ENCODE data around the gene SEMA3E.

The SEMA3E gene

DNA sequence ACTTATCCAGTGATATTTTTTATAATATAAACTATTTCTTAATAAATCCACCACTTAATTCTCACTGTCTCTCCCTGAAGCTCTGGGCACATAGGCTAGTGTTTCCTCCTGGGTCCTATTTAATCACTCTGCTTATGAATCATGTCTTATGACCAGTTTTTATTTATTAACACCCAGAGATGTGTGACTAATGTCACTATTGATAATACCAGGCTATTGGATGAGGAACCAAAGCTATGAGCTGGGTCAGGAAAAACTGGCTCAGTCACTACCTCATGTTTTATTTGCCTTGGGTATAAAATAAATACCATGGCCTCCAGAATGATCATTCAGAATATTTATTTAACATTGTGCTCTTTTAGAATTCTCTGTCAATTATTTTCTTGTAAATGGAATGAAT is 5.2 kb downstream of the SEMA3E start:
- TF ChIP-seq, protein P1, sequence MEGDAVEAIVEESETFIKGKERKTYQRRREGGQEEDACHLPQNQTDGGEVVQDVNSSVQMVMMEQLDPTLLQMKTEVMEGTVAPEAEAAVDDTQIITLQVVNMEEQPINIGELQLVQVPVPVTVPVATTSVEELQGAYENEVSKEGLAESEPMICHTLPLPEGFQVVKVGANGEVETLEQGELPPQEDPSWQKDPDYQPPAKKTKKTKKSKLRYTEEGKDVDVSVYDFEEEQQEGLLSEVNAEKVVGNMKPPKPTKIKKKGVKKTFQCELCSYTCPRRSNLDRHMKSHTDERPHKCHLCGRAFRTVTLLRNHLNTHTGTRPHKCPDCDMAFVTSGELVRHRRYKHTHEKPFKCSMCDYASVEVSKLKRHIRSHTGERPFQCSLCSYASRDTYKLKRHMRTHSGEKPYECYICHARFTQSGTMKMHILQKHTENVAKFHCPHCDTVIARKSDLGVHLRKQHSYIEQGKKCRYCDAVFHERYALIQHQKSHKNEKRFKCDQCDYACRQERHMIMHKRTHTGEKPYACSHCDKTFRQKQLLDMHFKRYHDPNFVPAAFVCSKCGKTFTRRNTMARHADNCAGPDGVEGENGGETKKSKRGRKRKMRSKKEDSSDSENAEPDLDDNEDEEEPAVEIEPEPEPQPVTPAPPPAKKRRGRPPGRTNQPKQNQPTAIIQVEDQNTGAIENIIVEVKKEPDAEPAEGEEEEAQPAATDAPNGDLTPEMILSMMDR (IDR thresholded peaks at IDR 0.05; ENCODE audit: extremely low read depth, insufficient read depth, missing control alignments), result no peak
- DNase-seq (ENCODE audit: low spot score), result no peak
- in situ Hi-C loops (cut with MboI; ENCODE audit: low pct_unique_long_range_greater_than_20kb, low sequenced_read_pairs, unreplicated experiment), result no loop called here

DNA sequence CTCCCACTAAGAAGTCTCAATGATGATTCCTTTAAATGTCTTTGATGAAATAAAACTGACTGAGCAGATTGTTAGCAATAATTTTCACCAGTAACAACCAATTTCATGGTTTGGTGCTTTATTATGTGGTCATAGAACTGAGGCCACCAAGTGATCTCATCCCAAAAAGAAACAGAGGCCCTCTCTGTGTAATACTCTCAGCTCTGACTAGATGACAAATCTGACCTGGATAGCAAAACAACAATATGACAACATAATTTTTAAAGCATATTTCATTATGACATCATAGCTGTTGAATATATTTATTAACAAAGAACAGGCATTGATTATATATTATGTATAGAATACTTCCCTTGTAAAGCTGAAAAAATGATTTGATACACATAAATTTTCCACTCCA is 5.9 kb downstream of the SEMA3E start:
- TF ChIP-seq, protein P1 (IDR thresholded peaks at IDR 0.05; ENCODE audit: extremely low read depth, insufficient read depth, missing control alignments), result no peak
- in situ Hi-C loops (cut with MboI; ENCODE audit: low pct_unique_long_range_greater_than_20kb, low sequenced_read_pairs, unreplicated experiment), result no loop called here
- DNase-seq (ENCODE audit: low spot score), result no peak

DNA sequence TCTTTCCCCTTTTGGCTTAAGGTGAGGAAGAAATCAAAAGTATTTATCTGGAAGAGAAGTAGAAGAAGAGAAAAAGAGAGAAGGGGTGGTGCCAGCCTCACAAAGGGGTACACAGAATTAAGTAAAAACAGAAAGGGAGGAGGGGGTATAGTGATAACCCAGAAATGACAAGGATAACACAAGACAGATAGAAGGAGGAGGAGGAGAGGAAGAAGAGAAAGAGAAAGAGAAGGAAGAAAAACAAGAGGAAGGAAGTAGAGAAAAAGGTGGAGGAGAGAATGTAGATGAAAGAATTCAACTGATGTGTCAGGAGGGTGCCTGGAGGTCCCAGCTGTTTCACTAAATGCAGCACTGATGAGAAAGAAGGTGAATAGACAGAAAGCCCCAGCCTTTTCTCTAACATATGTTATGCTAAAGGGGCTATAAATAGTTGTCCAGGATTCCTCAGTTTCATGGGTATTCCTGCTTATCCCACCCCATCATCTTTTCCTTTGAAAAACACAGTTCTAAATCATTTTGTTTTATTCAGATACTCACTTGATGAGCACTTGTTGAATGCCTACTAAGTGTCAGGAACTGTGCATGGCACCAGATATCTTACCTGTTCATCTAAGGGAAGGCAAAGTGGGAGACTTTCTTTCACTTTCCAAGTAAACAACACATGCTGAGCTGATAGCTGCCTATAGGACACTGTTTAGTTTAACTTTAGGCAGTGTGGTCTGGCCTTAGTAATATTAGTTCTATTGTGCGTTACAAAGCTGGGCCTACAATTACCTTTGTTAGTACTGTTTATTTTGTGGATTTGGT is 8.0 kb downstream of the SEMA3E start:
- in situ Hi-C loops (cut with MboI; ENCODE audit: low pct_unique_long_range_greater_than_20kb, low sequenced_read_pairs, unreplicated experiment), result no loop called here
- DNase-seq (ENCODE audit: low spot score), result no peak

DNA sequence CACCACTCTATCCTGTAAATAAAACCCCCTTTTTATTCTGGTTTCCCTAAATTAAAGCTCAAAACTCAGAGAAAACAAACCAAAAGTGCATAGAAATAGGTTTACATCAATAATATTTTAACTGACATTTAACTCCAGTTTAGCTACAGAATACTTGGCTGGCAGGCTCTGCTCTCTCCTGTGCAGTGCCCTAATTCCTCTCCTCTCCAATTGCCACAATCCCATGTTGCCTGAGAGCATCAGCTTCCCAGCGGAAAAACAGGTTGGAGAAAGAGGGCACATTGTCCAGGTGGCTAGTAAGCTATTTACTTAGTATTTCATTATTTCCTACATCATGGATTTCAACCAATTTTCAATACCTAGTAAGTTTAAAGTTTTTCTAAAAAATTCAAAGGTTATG is 8.7 kb downstream of the SEMA3E start:
- TF ChIP-seq, protein P1 (IDR thresholded peaks at IDR 0.05; ENCODE audit: extremely low read depth, insufficient read depth, missing control alignments), result no peak
- DNase-seq (ENCODE audit: low spot score), result no peak
- in situ Hi-C loops (cut with MboI; ENCODE audit: low pct_unique_long_range_greater_than_20kb, low sequenced_read_pairs, unreplicated experiment), result no loop called here

More for the DNA sequence above, 8.0 kb downstream of the SEMA3E start:
- TF ChIP-seq, protein P1 (IDR thresholded peaks at IDR 0.05; ENCODE audit: extremely low read depth, insufficient read depth, missing control alignments), result no peak

DNA sequence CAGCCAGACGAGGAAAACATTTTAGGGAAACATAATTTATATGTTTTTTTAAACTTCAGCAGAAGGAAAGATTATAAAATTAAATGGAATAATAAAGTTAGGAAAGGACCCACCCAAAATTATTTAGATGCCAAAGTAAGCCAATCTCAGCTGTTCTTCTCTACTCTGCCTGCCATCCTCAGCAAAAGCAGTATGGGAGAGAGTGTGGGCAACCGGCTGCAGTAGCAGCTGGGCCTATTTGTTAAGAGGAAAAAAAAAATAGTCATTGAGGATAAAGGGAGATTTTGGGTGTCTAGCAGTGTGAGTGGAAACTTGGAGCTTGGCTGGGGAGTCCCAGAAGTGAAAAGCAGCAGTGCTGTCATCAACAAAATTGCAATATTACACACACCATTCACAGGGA is 15.4 kb downstream of the SEMA3E start:
- TF ChIP-seq, protein P1 (IDR thresholded peaks at IDR 0.05; ENCODE audit: extremely low read depth, insufficient read depth, missing control alignments), result no peak
- no peak for DNase-seq (ENCODE audit: low spot score)
- in situ Hi-C loops (cut with MboI; ENCODE audit: low pct_unique_long_range_greater_than_20kb, low sequenced_read_pairs, unreplicated experiment), result no loop called here

DNA sequence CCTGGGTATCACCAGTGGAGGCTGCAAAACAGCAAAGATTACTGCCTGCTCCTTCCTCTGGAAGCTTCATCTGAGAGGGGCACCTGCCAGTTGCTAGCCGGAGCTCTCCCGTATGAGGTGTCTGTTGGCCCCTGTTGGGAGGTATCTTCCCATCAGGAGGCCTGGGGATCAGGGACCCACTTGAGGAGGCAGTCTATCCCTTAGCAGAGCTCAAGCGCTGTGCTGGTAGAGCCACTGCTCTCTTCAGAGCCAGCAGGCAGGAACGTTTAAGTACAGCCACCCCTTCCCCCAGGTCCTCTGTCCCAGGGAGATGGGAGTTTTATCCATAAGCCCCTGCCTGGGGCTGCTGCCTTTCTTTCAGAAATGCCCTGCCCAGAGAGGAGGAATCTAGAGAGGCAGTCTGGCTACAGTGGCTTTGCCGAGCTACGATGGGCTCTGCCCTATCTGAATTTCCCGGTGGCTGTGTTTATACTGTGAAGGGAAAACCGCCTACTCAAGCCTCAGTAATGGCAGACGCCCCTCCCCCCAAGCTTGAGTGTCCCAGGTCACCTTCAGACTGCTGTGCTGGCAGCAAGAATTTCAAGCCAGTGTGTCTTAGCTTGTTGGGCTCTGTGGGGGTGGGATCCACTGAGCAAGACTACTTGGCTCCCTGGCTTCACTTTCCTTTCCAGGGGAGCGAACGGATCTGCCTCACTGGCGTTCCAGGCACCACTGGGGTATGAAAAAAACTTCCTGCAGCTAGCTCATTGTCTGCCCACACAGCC is 19.6 kb downstream of the SEMA3E start:
- in situ Hi-C loops (cut with MboI; ENCODE audit: low pct_unique_long_range_greater_than_20kb, low sequenced_read_pairs, unreplicated experiment), result no loop called here

More for the DNA sequence above, 19.6 kb downstream of the SEMA3E start:
- no peak for DNase-seq (ENCODE audit: low spot score)
- TF ChIP-seq, protein P1 (IDR thresholded peaks at IDR 0.05; ENCODE audit: extremely low read depth, insufficient read depth, missing control alignments), result no peak
